CD4-positive, alpha-beta memory T cell (primary cell): ENCODE measurements around the gene ADAMTSL1. TPM values are rescaled to one million over a fixed set of nuclear protein-coding genes. Genes with fewer than 3 reads are reported as not detected.

ENCODE experiments used
- CTCF ChIA-PET: fragments of 350-600 bp; sonication (Branson Sonifier 250); formaldehyde crosslinking; loops from one replicate; lab custom pipeline; 2021; ENCODE audit warnings: inconsistent platforms; ENCODE audit not compliant: partially characterized antibody; lab: Charles Lee
- POLR2A ChIA-PET: fragments of 350-600 bp; sonication (Branson Sonifier 250); formaldehyde crosslinking; loops from one replicate; lab custom pipeline; 2021; ENCODE audit not compliant: partially characterized antibody; lab: Charles Lee
- DNase-seq, 5 donors: peaks; one replicate each; pipeline versions ENCODE4 v3.0.0 to v3.0.0-alpha.2; 2020 to 2022; ENCODE audit warnings: mixed read lengths in 1 of 5
- H3K27ac ChIP-seq: one replicate; pipeline ENCODE4 v1.7.0; 2013; ENCODE audit warnings: low read depth, low read length
- H3K27me3 ChIP-seq: 2 replicates; pipeline ENCODE4 v1.7.0; 2013; ENCODE audit warnings: mild to moderate bottlenecking, low read length, moderate library complexity; ENCODE audit not compliant: insufficient read depth
- H3K36me3 ChIP-seq: 2 replicates; pipeline ENCODE4 v1.7.0; 2013; ENCODE audit warnings: mild to moderate bottlenecking, low read length, moderate library complexity; ENCODE audit not compliant: insufficient read depth
- H3K4me1 ChIP-seq: 2 replicates; pipeline ENCODE4 v1.7.0; 2013; ENCODE audit warnings: mild to moderate bottlenecking, low read length, moderate library complexity; ENCODE audit not compliant: insufficient read depth
- H3K4me3 ChIP-seq, 2 donors: one replicate each; pipeline ENCODE4 v1.7.0; 2013; ENCODE audit warnings: low read length in 2 of 2, mild to moderate bottlenecking in 1 of 2
- H3K9me3 ChIP-seq, 2 donors: one replicate each; pipeline ENCODE4 v1.7.0; 2013; ENCODE audit warnings: low read length in 2 of 2, control low read depth in 1 of 2; ENCODE audit not compliant: control insufficient read depth in 1 of 2
- H3K27ac Mint-ChIP-seq, 7 donors: one replicate each; pipeline ENCODE4 v1.8.0; 2020 to 2021; ENCODE audit warnings: mixed read lengths in 7 of 7, mild to moderate bottlenecking in 6 of 7, inconsistent platforms in 3 of 7, moderate library complexity in 3 of 7
- H3K27me3 Mint-ChIP-seq, 2 donors: one replicate each; pipeline ENCODE4 v1.8.0; 2020 to 2021; ENCODE audit warnings: mixed read lengths in 2 of 2
- H3K36me3 Mint-ChIP-seq, 2 donors: one replicate each; pipeline ENCODE4 v1.8.0; 2020 to 2021; ENCODE audit warnings: mixed read lengths in 2 of 2, inconsistent platforms in 1 of 2, mild to moderate bottlenecking in 1 of 2
- H3K4me1 Mint-ChIP-seq, 4 donors: one replicate each; pipeline ENCODE4 v1.8.0; 2020 to 2021; ENCODE audit warnings: mixed read lengths in 4 of 4, mild to moderate bottlenecking in 1 of 4
- H3K4me3 Mint-ChIP-seq, 8 donors: one replicate each; pipeline ENCODE4 v1.8.0; 2020 to 2021; ENCODE audit warnings: mixed read lengths in 8 of 8, mild to moderate bottlenecking in 7 of 8, moderate library complexity in 6 of 8, inconsistent platforms in 3 of 8
- H3K9me3 Mint-ChIP-seq, 8 donors: one replicate each; pipeline ENCODE4 v1.8.0; 2020 to 2021; ENCODE audit warnings: mixed read lengths in 8 of 8, mild to moderate bottlenecking in 5 of 8, inconsistent platforms in 3 of 8, moderate library complexity in 1 of 8
- intact Hi-C: fragments of 100-400 bp; cut with micrococcal nuclease; formaldehyde crosslinking; loops from one replicate; pipeline ENCODE4 v1.15.1; 2023
- polyA plus RNA-seq, 2 donors: library from polyadenylated mRNA; unstranded; fragments of 300-500 nt; fragmentation: Illumina TruSeq; gene quantifications; one replicate each; pipeline ENCODE4 v1.2.3, GENCODE V29; 2021
- total RNA-seq, 2 experiments: library from RNA; stranded (reverse); gene quantifications; one replicate each; pipeline ENCODE4 v1.2.3, GENCODE V29; 2021

ADAMTSL1 gene
- total and polyA plus RNA-seq, 4 experiments from 2014 or later = not detected

GRCh38 chr9:18747595-18747994 lies 273.6 kb downstream of the ADAMTSL1 start:
- no peaks in the 10 kb centered on the region for H3K36me3 Mint-ChIP-seq
- CTCF ChIA-PET = no interaction called here
- no peaks in the 10 kb centered on the region for H3K4me1 ChIP-seq
- H3K4me3 ChIP-seq = no peak overlapping the region
- no peaks in the 10 kb centered on the region for H3K27me3 ChIP-seq
- no peaks in the 10 kb centered on the region for H3K9me3 ChIP-seq
- no peaks in the 10 kb centered on the region for H3K36me3 ChIP-seq
- H3K4me1 Mint-ChIP-seq = no peaks in the 10 kb centered on the region
- no peaks in the 10 kb centered on the region for H3K9me3 Mint-ChIP-seq
- H3K27ac Mint-ChIP-seq = no peak overlapping the region
- no peak overlapping the region for H3K27ac ChIP-seq
- intact Hi-C loops = no loop called here
- no peak overlapping the region for H3K4me3 Mint-ChIP-seq
- POLR2A ChIA-PET = no interaction called here
- DNase-seq = no peak
- peaks cover 0 to 4% of the 10 kb centered on the region in 2 donors for H3K27me3 Mint-ChIP-seq

DNA sequence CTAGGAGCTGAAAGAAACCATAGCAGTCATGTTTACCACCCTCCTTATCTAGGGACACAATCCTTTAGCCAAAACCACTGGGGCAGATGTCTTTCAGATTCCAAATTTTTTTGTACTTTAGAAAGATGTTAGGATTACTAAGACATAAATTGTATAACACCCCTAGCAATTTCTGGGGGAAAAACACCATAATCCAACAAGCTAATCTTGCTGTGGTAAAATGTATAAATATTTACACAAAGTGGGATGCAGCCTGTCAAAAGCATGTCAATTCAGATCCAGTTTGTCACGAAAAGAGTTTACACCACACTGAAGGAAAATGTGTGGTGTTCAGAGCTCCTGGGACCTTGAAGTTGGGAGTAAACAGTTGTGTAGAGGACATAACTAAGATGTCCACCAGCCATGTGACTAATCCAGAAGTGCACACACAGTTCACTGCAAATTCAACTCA lies 274.3 kb downstream of the ADAMTSL1 start:
- Histone ChIP-seq H3K9me3 (no peaks in the 10 kb centered on the region), H3K4me3 (no peak overlapping the region), H3K27ac (no peak overlapping the region), H3K36me3 (no peaks in the 10 kb centered on the region), H3K27me3 (no peaks in the 10 kb centered on the region), H3K4me1 (no peaks in the 10 kb centered on the region)
- Mint-ChIP-seq H3K27me3 (peaks cover 0 to 4% of the 10 kb centered on the region in 2 donors), H3K36me3 (no peaks in the 10 kb centered on the region), H3K4me1 (no peaks in the 10 kb centered on the region), H3K9me3 (no peaks in the 10 kb centered on the region), H3K27ac (no peak overlapping the region), H3K4me3 (no peak overlapping the region)
- intact Hi-C loops = no loop called here
- CTCF ChIA-PET = no interaction called here
- POLR2A ChIA-PET = no interaction called here
- DNase-seq = no peak

DNA sequence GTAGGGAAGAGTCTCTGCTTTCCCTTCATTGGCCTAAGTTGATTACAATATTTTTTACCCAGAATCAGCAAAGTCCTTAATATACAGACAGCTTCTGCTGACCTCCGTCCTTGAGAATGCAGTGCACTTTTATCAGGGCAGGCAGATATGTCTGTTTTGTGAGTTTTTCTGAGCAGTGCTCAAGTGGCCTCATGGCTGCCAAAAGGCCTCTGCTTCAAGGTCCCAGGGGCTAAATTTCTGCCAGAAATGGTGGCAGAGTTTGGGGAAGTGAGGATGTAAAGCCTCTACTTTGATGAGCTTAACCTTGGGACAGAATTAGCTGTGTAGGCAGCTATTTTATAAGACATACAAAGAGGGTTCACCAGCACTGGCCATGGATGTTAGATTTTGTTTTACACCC lies 275.8 kb downstream of the ADAMTSL1 start:
- Mint-ChIP-seq H3K36me3 (no peaks in the 10 kb centered on the region), H3K4me1 (no peaks in the 10 kb centered on the region), H3K27ac (no peak overlapping the region), H3K27me3 (peaks cover 0 to 4% of the 10 kb centered on the region in 2 donors), H3K9me3 (no peaks in the 10 kb centered on the region), H3K4me3 (no peak overlapping the region)
- Histone ChIP-seq H3K36me3 (no peaks in the 10 kb centered on the region), H3K27me3 (no peaks in the 10 kb centered on the region), H3K9me3 (no peaks in the 10 kb centered on the region), H3K4me3 (no peak overlapping the region), H3K4me1 (no peaks in the 10 kb centered on the region), H3K27ac (no peak overlapping the region)
- intact Hi-C loops = no loop called here
- ChIA-PET POLR2A (no interaction called here), CTCF (no interaction called here)
- DNase-seq = no peak

- no peak overlapping the region for H3K4me3 Mint-ChIP-seq
These were observed 280.0 kb downstream of the ADAMTSL1 start for GRCh38 chr9:18753904-18754303.

GRCh38 chr9:18754537-18754936 lies 280.6 kb downstream of the ADAMTSL1 start:
- no peak overlapping the region for H3K4me3 Mint-ChIP-seq
- intact Hi-C loops = no loop called here
- H3K27ac Mint-ChIP-seq = no peak overlapping the region
- no peak for DNase-seq
- CTCF ChIA-PET = no interaction called here
- H3K27me3 Mint-ChIP-seq = no peaks in the 10 kb centered on the region
- Histone ChIP-seq H3K4me3 (no peak overlapping the region), H3K36me3 (no peaks in the 10 kb centered on the region), H3K4me1 (no peaks in the 10 kb centered on the region), H3K9me3 (no peaks in the 10 kb centered on the region), H3K27me3 (no peaks in the 10 kb centered on the region), H3K27ac (no peak overlapping the region)
- no peaks in the 10 kb centered on the region for H3K36me3 Mint-ChIP-seq
- H3K9me3 Mint-ChIP-seq = no peaks in the 10 kb centered on the region
- no peaks in the 10 kb centered on the region for H3K4me1 Mint-ChIP-seq
- POLR2A ChIA-PET = no interaction called here

More at GRCh38 chr9:18753904-18754303, 280.0 kb downstream of the ADAMTSL1 start:
- ChIA-PET POLR2A (no interaction called here), CTCF (no interaction called here)
- no peaks in the 10 kb centered on the region for H3K27me3 Mint-ChIP-seq
- no peaks in the 10 kb centered on the region for H3K36me3 ChIP-seq
- H3K36me3 Mint-ChIP-seq = no peaks in the 10 kb centered on the region
- no peaks in the 10 kb centered on the region for H3K4me1 ChIP-seq
- H3K9me3 Mint-ChIP-seq = no peaks in the 10 kb centered on the region
- H3K4me1 Mint-ChIP-seq = no peaks in the 10 kb centered on the region
- H3K27ac ChIP-seq = no peak overlapping the region
- no peak for DNase-seq
- H3K27me3 ChIP-seq = no peaks in the 10 kb centered on the region
- H3K4me3 ChIP-seq = no peak overlapping the region
- intact Hi-C loops = no loop called here
- no peak overlapping the region for H3K27ac Mint-ChIP-seq
- no peaks in the 10 kb centered on the region for H3K9me3 ChIP-seq

GRCh38 chr9:18755263-18755662 lies 281.3 kb downstream of the ADAMTSL1 start:
- Histone ChIP-seq H3K36me3 (no peaks in the 10 kb centered on the region), H3K9me3 (no peaks in the 10 kb centered on the region), H3K4me1 (no peaks in the 10 kb centered on the region), H3K4me3 (no peak overlapping the region), H3K27me3 (no peaks in the 10 kb centered on the region), H3K27ac (no peak overlapping the region)
- no peaks in the 10 kb centered on the region for H3K9me3 Mint-ChIP-seq
- no peak for DNase-seq
- H3K4me1 Mint-ChIP-seq = no peaks in the 10 kb centered on the region
- no peak overlapping the region for H3K4me3 Mint-ChIP-seq
- CTCF ChIA-PET = no interaction called here
- POLR2A ChIA-PET = no interaction called here
- H3K36me3 Mint-ChIP-seq = no peaks in the 10 kb centered on the region
- H3K27me3 Mint-ChIP-seq = peaks cover 0 to 2% of the 10 kb centered on the region in 2 donors
- H3K27ac Mint-ChIP-seq = no peak overlapping the region
- intact Hi-C loops = no loop called here

DNA sequence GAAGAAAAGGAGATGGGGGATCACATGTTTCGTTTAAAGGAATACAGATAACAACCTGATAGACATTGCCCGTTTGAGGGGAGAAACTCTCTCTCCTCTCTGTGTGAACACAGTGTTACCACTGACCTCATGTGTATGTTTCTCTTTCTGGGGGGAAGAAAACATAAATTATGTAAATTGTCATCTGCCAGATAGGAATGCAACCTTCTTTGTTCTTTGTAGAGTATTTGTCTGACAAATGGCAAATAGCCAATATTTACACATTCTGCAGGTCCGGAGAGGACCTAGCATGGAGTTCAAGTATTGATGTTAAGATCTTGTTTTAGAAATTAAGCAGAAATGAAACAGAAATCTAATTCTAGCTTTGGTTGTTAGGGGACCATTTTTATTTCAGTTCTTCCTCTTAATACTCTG lies 282.8 kb downstream of the ADAMTSL1 start:
- H3K36me3 ChIP-seq = no peaks in the 10 kb centered on the region
- Mint-ChIP-seq H3K36me3 (no peaks in the 10 kb centered on the region), H3K27ac (no peak overlapping the region), H3K27me3 (peaks cover 0 to 2% of the 10 kb centered on the region in 2 donors), H3K9me3 (no peaks in the 10 kb centered on the region), H3K4me3 (no peak overlapping the region), H3K4me1 (no peaks in the 10 kb centered on the region)
- no peaks in the 10 kb centered on the region for H3K27me3 ChIP-seq
- no peaks in the 10 kb centered on the region for H3K9me3 ChIP-seq
- intact Hi-C loops = no loop called here
- no peak overlapping the region for H3K4me3 ChIP-seq
- ChIA-PET POLR2A (no interaction called here), CTCF (no interaction called here)
- no peak overlapping the region for H3K27ac ChIP-seq
- no peaks in the 10 kb centered on the region for H3K4me1 ChIP-seq
- no peak for DNase-seq

DNA sequence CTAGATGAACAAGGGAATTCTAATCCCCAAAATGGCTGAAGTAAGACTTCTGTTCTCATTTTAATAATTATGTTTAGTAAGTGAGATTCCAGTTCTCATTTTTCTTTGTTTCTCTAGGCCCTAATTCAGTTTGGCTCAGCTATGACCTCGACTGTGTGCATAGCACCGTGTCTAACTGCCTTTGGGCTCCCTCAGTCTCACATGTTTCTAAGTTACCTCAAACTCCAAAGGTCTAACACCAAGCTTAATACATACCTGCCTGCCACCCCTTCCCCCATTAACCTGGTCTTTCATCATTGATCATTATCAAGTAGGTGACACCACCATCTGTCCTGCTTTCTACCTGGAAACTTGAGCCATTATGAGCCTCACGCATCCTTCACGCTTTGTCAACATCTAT lies 285.9 kb downstream of the ADAMTSL1 start:
- H3K36me3 Mint-ChIP-seq = no peaks in the 10 kb centered on the region
- intact Hi-C loops = no loop called here
- no peaks in the 10 kb centered on the region for H3K4me1 ChIP-seq
- ChIA-PET POLR2A (no interaction called here), CTCF (no interaction called here)
- no peaks in the 10 kb centered on the region for H3K4me1 Mint-ChIP-seq
- H3K9me3 Mint-ChIP-seq = no peaks in the 10 kb centered on the region
- H3K27ac ChIP-seq = no peak overlapping the region
- H3K4me3 ChIP-seq = no peak overlapping the region
- no peak overlapping the region for H3K27ac Mint-ChIP-seq
- no peaks in the 10 kb centered on the region for H3K36me3 ChIP-seq
- no peak overlapping the region for H3K4me3 Mint-ChIP-seq
- H3K27me3 Mint-ChIP-seq = peaks cover 0 to 2% of the 10 kb centered on the region in 2 donors
- H3K27me3 ChIP-seq = no peaks in the 10 kb centered on the region
- no peak for DNase-seq
- H3K9me3 ChIP-seq = no peaks in the 10 kb centered on the region
